Measurements from ENCODE around the gene RXFP2. TPM values are rescaled to one million over a fixed set of nuclear protein-coding genes. Genes with fewer than 3 reads are reported as not detected.

The RXFP2 gene
- total RNA-seq, 1 experiment from 2014 or later: 1.9 TPM

DNA sequence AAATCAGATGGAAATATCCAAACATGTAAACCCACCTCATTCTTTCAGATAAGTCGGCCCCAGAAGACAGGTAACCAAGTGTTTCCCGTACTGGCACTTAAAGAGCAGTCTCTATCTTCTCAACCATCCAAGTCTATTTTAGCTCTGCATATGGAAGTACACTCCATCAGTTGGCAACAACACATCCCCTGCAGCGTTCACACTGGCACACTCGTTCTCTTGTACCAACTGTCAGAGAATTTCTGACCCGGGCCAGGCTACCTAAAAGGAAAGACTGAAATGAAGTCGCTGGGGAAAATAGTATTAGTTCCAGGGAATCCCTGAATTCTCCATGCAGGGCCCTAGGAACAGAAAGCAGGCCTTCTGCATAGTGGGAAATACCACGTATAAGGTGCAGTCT is 109.3 kb downstream of the RXFP2 start:
- Histone ChIP-seq H3K9me3 (no peaks in the 10 kb centered on the region), H3K4me3 (no peak overlapping the region), H3K36me3 (no peaks in the 10 kb centered on the region), H3K27me3 (no peaks in the 10 kb centered on the region; the same call in none of the 2 replicates)
- no peak for DNase-seq

DNA sequence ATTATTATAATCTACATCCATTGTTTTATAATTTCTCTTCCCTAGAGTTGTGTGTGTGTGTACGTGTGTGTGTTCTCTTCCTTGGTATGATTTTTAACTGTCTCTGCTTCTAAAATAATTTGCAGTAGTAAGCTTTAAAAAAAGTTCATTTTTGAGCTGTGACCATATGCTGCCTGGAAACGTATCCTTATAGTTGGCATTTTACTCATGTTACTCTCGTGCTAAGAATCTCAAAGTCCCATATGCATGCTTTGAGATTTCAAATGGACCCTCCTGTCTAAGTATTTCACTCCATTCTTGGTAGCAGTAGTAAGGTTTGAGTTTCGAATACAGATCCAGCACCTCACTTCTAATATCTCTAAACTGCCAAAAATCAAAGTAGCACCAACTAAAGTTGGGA is 109.9 kb downstream of the RXFP2 start:
- no peak overlapping the region for H3K4me3 ChIP-seq
- no peaks in the 10 kb centered on the region for H3K9me3 ChIP-seq
- no peaks in the 10 kb centered on the region for H3K36me3 ChIP-seq
- no peaks in the 10 kb centered on the region; the same call in none of the 2 replicates for H3K27me3 ChIP-seq
- no peak for DNase-seq

DNA sequence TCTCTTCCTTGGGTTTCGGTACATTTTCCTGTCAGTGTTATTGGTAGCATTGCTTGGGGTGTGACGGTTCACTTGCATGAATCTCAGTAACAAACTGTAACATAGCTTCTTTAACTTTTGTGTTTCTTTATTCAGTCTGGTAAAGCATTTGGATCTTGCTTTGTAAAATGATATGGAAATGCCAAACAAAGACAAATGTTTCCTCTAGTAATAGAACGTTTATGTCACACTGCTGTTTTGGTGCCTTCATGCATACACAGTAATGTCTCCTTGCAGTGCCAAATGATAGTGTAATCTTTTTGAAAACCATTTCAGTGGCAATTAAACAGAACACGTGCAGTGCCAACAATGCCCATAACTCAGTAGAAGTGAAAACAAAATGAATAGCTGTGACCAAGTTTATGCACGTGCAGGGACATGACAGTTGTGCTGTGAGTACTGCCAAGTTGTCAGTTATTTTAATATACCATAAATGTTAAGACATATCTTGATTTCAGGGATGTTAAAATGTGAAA is 110.8 kb downstream of the RXFP2 start:
- Histone ChIP-seq H3K27me3 (no peaks in the 10 kb centered on the region; the same call in none of the 2 replicates), H3K36me3 (no peaks in the 10 kb centered on the region), H3K4me3 (no peak overlapping the region), H3K9me3 (no peaks in the 10 kb centered on the region)
- DNase-seq: no peak

DNA sequence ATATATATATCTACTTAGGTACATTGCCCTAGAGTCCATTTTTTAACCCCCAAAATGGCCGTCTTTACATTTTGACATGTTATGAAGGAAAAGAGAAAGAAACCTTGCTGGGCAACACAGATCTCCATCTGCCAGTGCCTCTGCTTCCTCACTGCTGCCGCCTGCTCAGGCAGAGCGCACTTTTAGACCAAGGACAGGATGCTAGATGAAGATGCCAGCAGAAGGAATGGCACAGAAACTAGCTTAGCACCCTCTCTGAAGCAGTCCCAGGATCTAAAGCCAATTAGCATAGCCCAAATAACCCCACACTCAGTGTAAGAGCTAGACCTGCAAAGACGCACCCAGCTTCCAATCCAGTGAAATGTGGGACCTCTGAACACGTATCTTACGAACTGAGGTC is 111.9 kb downstream of the RXFP2 start:
- Histone ChIP-seq H3K36me3 (no peaks in the 10 kb centered on the region), H3K4me3 (no peak overlapping the region), H3K27me3 (no peaks in the 10 kb centered on the region; the same call in none of the 2 replicates), H3K9me3 (no peaks in the 10 kb centered on the region)
- DNase-seq: no peak
